SKM-1 treated with dmso at 0.1 percent for 144 hours (cell line): Measurements from ENCODE around the gene RAET1G.

Source experiments
- DNase-seq: peaks from one replicate; lab custom pipeline; 2025; ENCODE audit not compliant: unreplicated experiment; lab: John Stamatoyannopoulos, UW

RAET1G gene

DNA sequence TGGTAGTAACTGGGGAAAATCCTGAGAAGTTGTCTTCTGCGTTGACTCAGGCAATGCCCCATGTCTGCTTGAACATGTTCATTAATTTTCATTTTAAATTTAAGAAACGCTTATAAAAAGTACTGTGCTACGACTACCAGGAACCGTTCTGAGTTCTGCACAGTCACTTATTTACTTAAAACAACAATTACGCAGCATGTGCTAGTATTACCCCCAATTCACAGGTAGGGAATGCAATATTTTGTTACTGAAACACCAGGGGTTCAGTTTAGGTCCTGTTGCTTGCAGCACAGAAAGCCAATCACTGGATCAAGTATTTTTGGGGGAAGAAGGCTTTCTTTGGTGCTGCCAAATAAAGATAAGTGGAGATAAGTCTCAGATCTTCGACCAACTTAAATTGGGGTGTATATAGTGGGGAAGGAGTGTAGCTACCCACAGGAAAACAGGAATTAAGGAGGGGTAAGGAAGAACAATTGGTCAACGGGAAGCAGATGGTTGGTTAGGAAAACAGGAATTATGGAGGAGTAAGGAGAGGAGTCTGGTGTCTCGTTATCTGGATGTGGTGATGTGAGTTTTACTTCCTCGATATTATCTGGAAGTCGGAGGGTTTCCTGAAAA lies 53.5 kb downstream of the RAET1G start:
- no peak for DNase-seq

DNA sequence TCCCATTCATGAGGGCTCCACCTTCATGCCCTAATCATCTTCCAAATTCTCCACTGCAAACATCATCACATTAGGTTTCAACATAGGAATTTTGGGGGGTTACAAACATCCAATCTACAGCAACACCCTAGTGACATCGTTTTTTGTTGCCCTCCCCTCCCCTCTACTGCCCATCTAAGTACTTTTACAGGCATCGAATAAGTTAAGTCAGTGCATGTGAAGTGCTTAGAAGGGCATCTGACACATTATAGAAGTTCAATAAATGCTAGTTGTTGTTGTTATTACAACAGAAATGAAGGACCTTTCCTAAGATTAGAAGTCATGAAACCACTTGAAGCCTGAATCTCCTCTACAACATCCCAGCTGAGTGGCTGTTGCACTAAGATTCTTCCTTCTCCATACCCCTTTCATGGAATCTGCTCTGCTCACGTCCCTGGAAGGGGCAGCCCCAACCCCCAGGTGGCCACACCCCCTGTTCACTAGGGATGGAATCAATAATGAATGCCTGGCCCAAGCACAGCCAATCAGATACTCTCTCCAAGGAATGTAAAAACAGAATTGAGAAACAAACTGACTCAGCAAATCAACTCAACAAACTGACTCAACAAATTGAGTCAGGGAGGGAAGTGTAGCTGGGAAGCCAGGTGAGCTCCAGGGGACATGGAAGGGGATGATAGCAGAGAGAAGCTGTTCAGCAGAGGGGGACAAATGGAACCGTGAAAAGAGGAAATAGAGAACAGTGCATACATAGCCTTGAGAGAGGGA lies 54.9 kb downstream of the RAET1G start:
- no peak for DNase-seq
